ENCODE data around the gene KIF11. TPM values are rescaled to one million over a fixed set of nuclear protein-coding genes. Genes with fewer than 3 reads are reported as not detected.

The KIF11 gene
- total RNA-seq, 2 donors from 2014 or later = 54.2 to 64.1 TPM

DNA sequence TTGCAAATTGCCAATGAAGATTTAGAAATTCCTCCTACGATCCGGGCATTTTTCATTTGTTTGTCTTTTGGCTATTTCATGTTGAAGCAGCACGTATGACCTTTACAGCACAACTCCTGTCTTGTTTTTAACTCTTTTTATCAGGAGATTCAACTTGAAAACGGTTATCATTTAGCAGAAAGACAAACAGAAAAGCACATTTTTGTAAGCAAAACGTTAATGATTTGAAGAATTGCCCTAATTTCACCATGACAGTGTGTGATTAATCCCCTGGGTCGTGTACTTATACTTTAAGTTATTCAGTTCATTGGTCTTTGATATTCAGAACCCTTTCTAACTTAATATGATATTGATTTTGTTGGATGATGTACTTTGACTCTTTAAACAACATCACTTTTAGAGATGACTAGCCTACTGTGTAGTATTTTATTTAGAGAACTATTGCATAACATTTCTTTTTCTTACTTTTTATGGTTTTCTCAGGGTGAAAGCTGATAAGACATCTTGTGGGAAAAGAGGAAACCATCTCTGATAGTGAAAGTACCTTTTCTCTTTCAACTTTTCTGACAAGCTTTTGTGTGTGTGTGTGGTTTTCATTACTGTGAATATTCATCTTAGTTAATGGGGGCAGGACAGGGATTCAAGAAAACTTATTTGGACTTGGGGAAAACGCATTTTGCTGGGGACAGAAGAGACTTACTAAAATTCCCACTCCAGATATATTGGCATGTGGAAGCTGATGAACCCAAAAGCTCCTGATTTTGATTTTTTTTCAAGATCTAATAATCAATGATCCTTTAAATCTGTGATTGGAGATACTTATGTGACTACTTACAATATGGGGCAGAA, 105.0 kb downstream of the KIF11 start:
- Mint-ChIP-seq H3K4me1 (peaks cover 11% of the 10 kb centered on the region), H3K27me3 (peaks cover 53% of the 10 kb centered on the region), H3K27ac (no peak overlapping the region), H3K9me3 (no peaks in the 10 kb centered on the region), H3K36me3 (ENCODE audit: low read depth) (no peaks in the 10 kb centered on the region), H3K4me3 (peak overlapping the region; percentile 45)
- no peak for ATAC-seq (replicated peaks)

DNA sequence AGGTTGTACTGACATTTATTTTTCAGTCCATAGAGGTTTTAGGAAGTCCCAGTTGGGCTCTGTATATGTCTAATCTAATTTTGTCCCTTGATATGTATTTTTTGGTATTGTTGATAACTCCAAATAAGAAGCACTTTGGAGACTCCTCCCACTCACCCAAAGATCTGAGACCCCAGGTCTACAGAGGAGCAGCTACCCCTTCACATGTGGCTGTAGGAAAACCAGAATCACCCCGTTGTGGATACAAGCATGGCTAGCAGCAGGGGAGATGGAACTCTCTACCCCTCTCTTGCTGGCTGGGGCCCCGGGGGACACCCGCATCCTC, 106.2 kb downstream of the KIF11 start:
- peaks cover 52% of the 10 kb centered on the region for H3K27me3 Mint-ChIP-seq
- peak overlapping the region; percentile 81 for H3K4me3 Mint-ChIP-seq
- H3K4me1 Mint-ChIP-seq = peaks cover 11% of the 10 kb centered on the region
- H3K27ac Mint-ChIP-seq = no peak overlapping the region
- no peaks in the 10 kb centered on the region for H3K36me3 Mint-ChIP-seq (ENCODE audit: low read depth)
- ATAC-seq (replicated peaks) = no peak
- H3K9me3 Mint-ChIP-seq = no peaks in the 10 kb centered on the region

DNA sequence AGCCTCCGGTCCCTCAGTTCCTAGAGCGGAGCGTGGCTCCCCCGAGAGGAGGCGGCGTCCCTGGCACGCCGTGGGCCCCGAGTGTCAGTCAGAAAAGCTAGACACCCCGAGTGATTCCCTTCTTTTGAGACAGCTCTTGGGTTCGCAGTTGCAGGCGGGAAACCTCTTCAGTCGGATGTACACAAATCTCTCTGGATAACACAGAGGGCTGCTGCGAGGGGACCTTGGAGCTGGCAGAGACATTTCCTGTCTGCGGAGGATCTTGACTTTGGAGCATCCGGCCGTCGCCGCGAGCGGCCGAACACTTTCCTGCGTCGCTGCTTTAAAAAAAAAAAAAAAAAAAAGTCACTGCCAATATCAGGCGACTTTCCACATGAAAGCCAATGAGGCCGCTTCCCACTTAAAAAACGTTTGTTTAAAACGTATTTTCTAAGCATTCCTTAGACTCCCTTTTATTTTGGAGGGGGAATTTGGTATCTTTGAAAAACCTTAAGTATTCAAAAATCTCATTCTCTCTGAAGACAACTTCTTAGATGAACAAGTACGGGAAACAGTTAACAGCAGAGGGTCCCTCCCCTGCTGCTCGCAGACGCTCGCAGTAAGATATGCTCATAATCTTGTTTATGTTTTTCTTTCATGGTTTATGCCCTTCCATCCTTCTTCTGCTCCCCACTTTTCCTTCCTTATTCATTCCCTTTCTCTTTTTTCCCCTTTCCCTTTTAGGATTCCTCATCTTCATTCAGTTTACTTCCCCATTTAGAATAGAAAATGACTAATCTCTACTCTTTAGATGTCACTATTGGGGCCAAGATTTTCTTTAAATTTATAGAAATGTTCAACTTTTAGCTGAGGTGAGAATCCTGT, 106.8 kb downstream of the KIF11 start:
- Mint-ChIP-seq H3K27ac (no peak overlapping the region), H3K36me3 (ENCODE audit: low read depth) (no peaks in the 10 kb centered on the region), H3K4me1 (peaks cover 11% of the 10 kb centered on the region), H3K4me3 (peak overlapping the region; percentile 81), H3K27me3 (peaks cover 47% of the 10 kb centered on the region), H3K9me3 (no peaks in the 10 kb centered on the region)
- peak; percentile 63 for ATAC-seq (replicated peaks)

DNA sequence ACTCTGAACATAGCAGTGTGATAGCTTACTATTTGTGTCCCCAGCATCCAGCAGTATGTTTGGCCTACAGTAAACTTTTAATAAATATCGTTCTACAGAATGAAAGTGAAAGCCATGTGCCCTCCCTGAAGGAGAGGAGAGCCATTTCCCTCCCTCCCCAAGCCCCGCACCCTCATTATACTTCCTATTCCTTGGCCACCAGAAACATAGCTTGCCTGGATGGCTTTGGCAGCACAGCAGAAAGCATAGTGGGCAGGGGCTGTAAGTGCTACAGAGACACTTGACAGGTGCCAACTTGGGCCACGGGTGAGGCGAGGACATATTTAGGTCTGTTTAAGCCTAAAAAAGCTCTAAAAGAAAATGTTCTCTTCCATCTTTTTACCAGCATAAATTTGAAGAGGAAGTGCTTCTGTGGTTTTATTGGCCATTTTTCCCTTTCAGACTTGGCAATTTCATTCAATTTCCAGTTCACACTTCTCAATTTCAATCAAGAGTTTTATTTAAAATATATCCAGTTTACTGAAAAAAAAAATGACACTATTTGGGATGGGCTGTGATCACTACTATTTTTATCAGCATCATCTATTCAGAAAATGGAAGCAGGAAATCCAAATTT, 109.5 kb downstream of the KIF11 start:
- no peak for ATAC-seq (replicated peaks)
- H3K9me3 Mint-ChIP-seq = no peaks in the 10 kb centered on the region
- no peak overlapping the region for H3K4me3 Mint-ChIP-seq
- peaks cover 46% of the 10 kb centered on the region for H3K27me3 Mint-ChIP-seq
- H3K27ac Mint-ChIP-seq = no peak overlapping the region
- H3K36me3 Mint-ChIP-seq (ENCODE audit: low read depth) = no peaks in the 10 kb centered on the region
- H3K4me1 Mint-ChIP-seq = peaks cover 11% of the 10 kb centered on the region

Other genes with a start within 250 kb of the KIF11 start
- 10 to 100 TPM; 13.4 to 33.6 TPM for gene IDE, start 19.0 kb upstream of the KIF11 start, total RNA-seq
- gene HHEX, start 96.8 kb downstream of the KIF11 start, total RNA-seq = 1 to 10 TPM in 1 of 2 donors, under 1 TPM in 1; 0.53 to 1.9 TPM